ENCODE measurements around the gene ADAM30. TPM values are rescaled to one million over a fixed set of nuclear protein-coding genes. Genes with fewer than 3 reads are reported as not detected.
"Not testable (repeated sequence)": the region's sequence is repeated elsewhere in the genome, so short reads cannot be mapped to it uniquely, and the experiment has no call there.

The ADAM30 gene
- total and polyA plus RNA-seq, 8 donors = not detected

- ATAC-seq (no peak), DNase-seq (no peak)
- no peak overlapping the region for H3K4me3 ChIP-seq
- H3K36me3 ChIP-seq = no peaks in the 10 kb centered on the region
- no peaks in the 10 kb centered on the region for H3K4me1 ChIP-seq
- no peaks in the 10 kb centered on the region for H3K9me3 ChIP-seq
- H3K27ac ChIP-seq = no peak overlapping the region
- TF ChIP-seq CTCF (IDR thresholded peaks at IDR 0.05) = no peak
- H3K27me3 ChIP-seq = no peaks in the 10 kb centered on the region
- intact Hi-C loops (cut with DNase I) = no loop called here
Observed at GRCh38 chr1:119862276-119862675, 34.0 kb downstream of the ADAM30 start.

GRCh38 chr1:119861547-119861946 is 34.8 kb downstream of the ADAM30 start:
- Histone ChIP-seq H3K4me1 (no peaks in the 10 kb centered on the region), H3K27me3 (no peaks in the 10 kb centered on the region), H3K27ac (no peak overlapping the region), H3K9me3 (no peaks in the 10 kb centered on the region), H3K36me3 (no peaks in the 10 kb centered on the region), H3K4me3 (no peak overlapping the region)
- ATAC-seq = no peak
- DNase-seq = no peak
- intact Hi-C loops (cut with DNase I) = no loop called here
- TF ChIP-seq CTCF (IDR thresholded peaks at IDR 0.05) = no peak

GRCh38 chr1:119859647-119860046 is 36.7 kb downstream of the ADAM30 start:
- ATAC-seq = peak; percentile 36
- Histone ChIP-seq H3K9me3 (no peaks in the 10 kb centered on the region), H3K4me1 (no peaks in the 10 kb centered on the region), H3K36me3 (no peaks in the 10 kb centered on the region), H3K4me3 (no peak overlapping the region), H3K27me3 (no peaks in the 10 kb centered on the region), H3K27ac (peak overlapping the region in 1 of 2 donors; percentile 62)
- no peak for DNase-seq
- intact Hi-C loops (cut with DNase I) = no loop called here
- no peak for TF ChIP-seq CTCF (IDR thresholded peaks at IDR 0.05)

GRCh38 chr1:119858556-119859214 is 37.6 kb downstream of the ADAM30 start:
- H3K36me3 ChIP-seq; ATAC-seq; intact Hi-C loops (cut with DNase I); H3K4me1 ChIP-seq; H3K9me3 ChIP-seq; H3K4me3 ChIP-seq; H3K27me3 ChIP-seq; DNase-seq: not testable (repeated sequence)
- H3K27ac ChIP-seq = peak overlapping the region in 1 of 2 donors; percentile 62

- DNase-seq = no peak
- TF ChIP-seq CTCF (IDR thresholded peaks at IDR 0.05) = no peak
- Histone ChIP-seq H3K27me3 (no peaks in the 10 kb centered on the region), H3K9me3 (no peaks in the 10 kb centered on the region), H3K27ac (no peak overlapping the region), H3K36me3 (no peaks in the 10 kb centered on the region), H3K4me3 (no peak overlapping the region), H3K4me1 (no peaks in the 10 kb centered on the region)
- intact Hi-C loops (cut with DNase I) = no loop called here
- ATAC-seq = no peak
Observed at GRCh38 chr1:119858126-119858525, 38.2 kb downstream of the ADAM30 start.

GRCh38 chr1:119853155-119853554 is 43.2 kb downstream of the ADAM30 start:
- no peaks in the 10 kb centered on the region for H3K27me3 ChIP-seq
- ATAC-seq = no peak
- no peak overlapping the region for H3K4me3 ChIP-seq
- no peak overlapping the region for H3K27ac ChIP-seq
- H3K4me1 ChIP-seq = no peaks in the 10 kb centered on the region
- DNase-seq = peak in 1 of 4 donors; percentile 70
- no peaks in the 10 kb centered on the region for H3K36me3 ChIP-seq
- intact Hi-C loops (cut with DNase I) = no loop called here
- TF ChIP-seq CTCF (IDR thresholded peaks at IDR 0.05) = no peak
- no peaks in the 10 kb centered on the region for H3K9me3 ChIP-seq

GRCh38 chr1:119844206-119844605 is 52.1 kb downstream of the ADAM30 start:
- ATAC-seq, DNase-seq: not testable (repeated sequence)

More at GRCh38 chr1:119844206-119844605, 52.1 kb downstream of the ADAM30 start:
- H3K27ac ChIP-seq; H3K4me3 ChIP-seq; H3K27me3 ChIP-seq; H3K36me3 ChIP-seq; H3K4me1 ChIP-seq; H3K9me3 ChIP-seq; intact Hi-C loops (cut with DNase I): not testable (repeated sequence)
